Measurements from ENCODE around the gene CITED4. TPM values are rescaled to one million over a fixed set of nuclear protein-coding genes. Genes with fewer than 3 reads are reported as not detected.

The CITED4 gene
- total RNA-seq, 1 donor from 2014 or later = 14.1 TPM

DNA sequence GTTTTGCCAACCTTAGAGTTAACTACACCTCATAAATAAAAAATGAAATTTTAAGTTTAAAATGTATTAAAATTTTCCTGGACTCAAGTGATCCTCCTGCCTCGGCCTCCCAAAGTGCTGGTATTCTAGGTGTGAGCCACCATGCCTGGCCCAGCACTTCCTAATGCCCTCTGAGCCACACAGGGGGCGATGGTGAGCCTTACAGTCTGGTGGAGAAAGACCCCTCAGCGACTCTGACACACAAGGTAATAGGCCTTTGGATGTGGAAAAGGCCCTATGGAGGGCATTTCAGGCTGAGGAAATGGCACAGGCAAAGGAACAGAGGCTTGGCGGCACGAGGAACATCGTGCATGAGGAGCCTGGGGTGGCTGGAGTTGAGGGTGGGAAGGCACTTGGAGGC is 6.7 kb downstream of the CITED4 start:
- intact Hi-C loops (cut with micrococcal nuclease) = no loop called here

DNA sequence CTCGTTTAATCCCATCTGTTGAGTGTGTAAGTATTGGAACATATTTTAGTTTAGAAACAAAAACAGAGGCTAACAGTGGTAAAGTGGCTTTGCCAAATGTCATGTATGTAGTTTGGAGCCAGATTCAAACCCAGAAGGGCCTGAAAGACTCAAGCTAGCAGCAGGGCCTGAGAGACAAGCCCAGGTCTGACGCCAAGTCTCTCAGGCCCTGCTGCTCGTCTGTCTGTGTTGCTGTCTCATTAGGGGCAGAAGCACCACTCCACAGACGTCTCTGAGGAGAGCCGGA is 8.3 kb downstream of the CITED4 start:
- intact Hi-C loops (cut with micrococcal nuclease) = no loop called here

GRCh38 chr1:40853113-40853884 is 8.9 kb downstream of the CITED4 start:
- intact Hi-C loops (cut with micrococcal nuclease) = no loop called here

GRCh38 chr1:40851643-40852042 is 10.5 kb downstream of the CITED4 start:
- intact Hi-C loops (cut with micrococcal nuclease) = loop anchor here (2.0 kb wide), 1 partner anchor 161 kb away; the partner anchor contains the start of gene NFYC

- intact Hi-C loops (cut with micrococcal nuclease) = loop anchor here (1.0 to 2.0 kb wide), 6 partner anchors 12 to 238 kb away; partner anchors contain the start of genes CITED4 and NFYC
Observed at GRCh38 chr1:40849801-40850592, 12.2 kb downstream of the CITED4 start.

GRCh38 chr1:40848530-40849189 is 13.5 kb downstream of the CITED4 start:
- intact Hi-C loops (cut with micrococcal nuclease) = no loop called here

- intact Hi-C loops (cut with micrococcal nuclease) = no loop called here
Observed at GRCh38 chr1:40847023-40847745, 15.0 kb downstream of the CITED4 start.

GRCh38 chr1:40845895-40846294 is 16.3 kb downstream of the CITED4 start:
- intact Hi-C loops (cut with micrococcal nuclease) = loop anchor here (2.0 kb wide), 1 partner anchor 17 kb away; the partner anchor contains the start of gene CITED4

- intact Hi-C loops (cut with micrococcal nuclease) = loop anchor here (2.0 kb wide), 1 partner anchor 18 kb away; the partner anchor contains the start of gene CITED4
Observed at GRCh38 chr1:40844887-40845878, 17.0 kb downstream of the CITED4 start.

- intact Hi-C loops (cut with micrococcal nuclease) = loop anchor here (2.0 kb wide), 1 partner anchor 19 kb away; the partner anchor contains the start of gene CITED4
Observed at GRCh38 chr1:40844079-40844478, 18.1 kb downstream of the CITED4 start.

DNA sequence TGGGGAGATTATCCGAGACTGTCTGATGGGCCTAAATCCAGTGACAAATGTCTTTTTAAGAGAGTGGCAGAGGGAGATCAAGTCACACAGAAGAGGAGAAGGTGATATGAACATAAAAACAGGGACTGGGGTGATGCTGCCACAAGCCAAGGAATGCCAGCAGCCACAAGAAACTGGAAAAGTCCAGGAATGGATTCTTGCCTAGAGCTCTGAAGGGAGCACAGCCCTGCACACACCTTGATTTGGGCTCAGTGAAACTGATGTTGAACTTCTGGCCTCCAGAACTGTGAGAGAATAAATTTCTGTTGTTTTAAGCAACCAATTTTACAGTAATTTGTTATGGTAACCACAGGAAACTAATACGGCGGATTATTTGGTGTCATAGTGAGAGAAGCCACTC is 19.5 kb downstream of the CITED4 start:
- intact Hi-C loops (cut with micrococcal nuclease) = no loop called here

DNA sequence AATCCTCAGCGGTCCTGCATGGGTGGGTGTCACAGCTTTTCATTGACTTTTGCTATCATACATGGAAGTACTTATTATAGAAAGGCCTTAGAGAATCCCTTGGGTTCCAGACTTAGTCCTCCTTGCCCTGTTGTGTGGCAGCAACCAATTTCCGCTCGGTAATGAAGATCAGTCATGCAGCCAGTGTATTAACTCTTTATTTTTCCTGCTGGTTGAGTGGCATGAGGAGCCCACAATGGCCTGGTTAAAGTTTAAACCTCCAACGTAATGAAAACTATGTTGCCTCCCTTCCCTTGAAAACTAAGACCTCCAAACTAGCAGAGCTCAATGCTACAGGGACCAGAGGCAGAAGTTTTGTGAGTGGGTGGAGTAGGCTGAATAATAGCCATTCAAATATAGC is 20.0 kb downstream of the CITED4 start:
- intact Hi-C loops (cut with micrococcal nuclease) = no loop called here

DNA sequence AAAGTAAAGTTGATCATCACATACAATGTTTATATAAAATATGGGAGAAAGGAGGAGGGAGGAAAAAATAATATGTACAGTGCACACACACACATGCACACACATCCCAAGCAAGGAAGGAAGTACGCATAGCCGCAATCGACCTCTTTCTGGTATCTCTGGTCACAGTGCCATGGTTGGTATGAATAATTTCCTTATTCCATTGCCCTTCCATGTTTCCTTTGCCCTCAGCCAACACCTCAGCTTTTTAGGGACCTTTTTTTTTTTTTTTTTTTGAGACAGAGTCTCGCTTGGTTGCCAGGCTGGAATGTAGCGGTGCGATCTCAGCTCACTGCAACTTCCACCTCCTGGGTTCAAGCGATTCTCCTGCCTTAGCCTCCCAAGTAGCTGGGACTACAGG is 20.6 kb downstream of the CITED4 start:
- intact Hi-C loops (cut with micrococcal nuclease) = loop anchor here (2.0 kb wide), 1 partner anchor 23 kb away; no protein-coding TSS in a partner anchor

DNA sequence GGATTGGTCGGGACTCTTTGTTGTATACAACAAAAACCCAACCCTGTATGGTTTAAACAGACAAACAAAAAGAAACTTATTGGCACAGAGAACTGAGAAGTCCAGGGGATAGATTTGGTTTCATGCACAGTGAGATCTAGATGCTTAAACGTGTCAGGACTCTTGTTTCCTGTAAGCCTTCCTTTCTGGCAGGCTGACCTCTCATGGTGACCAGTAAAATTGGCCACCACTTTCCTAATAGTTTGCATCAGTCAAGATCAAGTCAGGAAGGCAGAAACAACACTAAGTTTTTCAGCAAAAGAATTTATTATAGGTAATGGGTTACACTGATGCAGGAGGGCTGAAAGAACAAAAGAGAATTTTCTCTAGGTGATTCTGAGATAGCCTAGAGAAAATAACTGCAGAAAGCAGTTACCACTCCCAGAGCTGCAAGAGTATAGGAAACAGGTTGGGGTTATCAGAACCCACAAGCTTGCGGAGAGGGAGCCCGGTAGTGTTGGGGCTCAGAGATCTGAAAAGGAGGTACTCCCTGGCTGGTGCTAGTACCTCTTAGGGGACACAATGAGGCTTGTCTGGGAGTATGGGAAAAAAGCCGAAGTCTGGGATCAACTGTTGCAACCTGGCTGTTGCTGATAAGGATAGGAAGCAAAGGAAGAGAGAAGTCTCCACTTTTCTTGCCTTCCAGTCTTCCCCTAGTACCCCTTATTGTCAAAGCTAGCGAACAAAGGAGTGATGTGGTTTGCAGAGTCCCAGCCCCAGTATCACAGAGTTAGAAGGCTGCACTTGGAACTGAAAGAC is 21.4 kb downstream of the CITED4 start:
- intact Hi-C loops (cut with micrococcal nuclease) = loop anchor here (2.0 kb wide), 1 partner anchor 22 kb away; no protein-coding TSS in a partner anchor

GRCh38 chr1:40839943-40840335 is 22.2 kb downstream of the CITED4 start:
- intact Hi-C loops (cut with micrococcal nuclease) = loop anchor here (2.0 kb wide), 1 partner anchor 21 kb away; no protein-coding TSS in a partner anchor

DNA sequence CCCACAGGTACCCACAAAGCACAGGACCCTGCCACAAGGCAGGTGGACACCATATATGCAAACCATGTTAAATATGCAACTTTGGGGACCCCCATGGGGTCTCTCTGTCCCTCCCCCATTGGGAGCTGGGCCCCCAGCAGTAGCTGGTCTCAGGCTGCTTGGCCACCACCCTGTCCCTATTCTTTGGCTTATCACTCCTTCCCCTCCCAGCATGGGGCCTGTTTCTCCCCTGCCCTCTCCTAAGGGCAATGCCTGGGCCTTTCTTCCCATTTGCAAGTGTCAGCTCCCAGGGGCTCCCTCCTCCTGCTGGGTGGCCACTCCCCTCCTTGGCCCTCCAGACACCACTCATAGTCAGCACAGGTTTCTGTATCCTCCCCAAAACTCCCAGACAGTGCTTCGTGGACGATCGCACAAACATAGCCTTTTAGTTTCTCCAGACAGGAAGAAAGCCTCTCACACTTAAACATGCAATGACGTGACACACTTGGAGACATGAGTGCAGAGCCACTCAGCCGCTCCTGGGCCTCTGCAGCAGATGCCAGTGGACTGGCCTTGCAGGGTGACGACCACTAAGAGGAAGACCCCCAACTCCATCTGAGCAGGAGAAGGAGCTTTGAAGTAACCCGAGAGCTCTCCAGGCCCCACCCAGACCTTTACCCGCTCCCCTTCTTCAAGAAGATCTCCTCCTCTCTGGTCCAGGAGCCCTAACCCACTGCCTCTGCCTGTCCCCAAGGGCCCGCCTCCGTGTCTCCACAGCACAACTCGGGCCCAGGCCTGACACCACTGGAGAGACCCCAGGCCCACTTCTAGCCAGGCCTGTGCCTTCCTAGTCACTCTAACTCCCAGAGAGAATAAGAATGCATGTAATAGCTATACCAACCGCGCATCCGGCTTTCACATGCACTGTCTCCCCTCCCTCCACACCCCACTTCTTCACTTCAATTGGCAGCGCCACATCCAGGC is 22.9 kb downstream of the CITED4 start:
- intact Hi-C loops (cut with micrococcal nuclease) = no loop called here

DNA sequence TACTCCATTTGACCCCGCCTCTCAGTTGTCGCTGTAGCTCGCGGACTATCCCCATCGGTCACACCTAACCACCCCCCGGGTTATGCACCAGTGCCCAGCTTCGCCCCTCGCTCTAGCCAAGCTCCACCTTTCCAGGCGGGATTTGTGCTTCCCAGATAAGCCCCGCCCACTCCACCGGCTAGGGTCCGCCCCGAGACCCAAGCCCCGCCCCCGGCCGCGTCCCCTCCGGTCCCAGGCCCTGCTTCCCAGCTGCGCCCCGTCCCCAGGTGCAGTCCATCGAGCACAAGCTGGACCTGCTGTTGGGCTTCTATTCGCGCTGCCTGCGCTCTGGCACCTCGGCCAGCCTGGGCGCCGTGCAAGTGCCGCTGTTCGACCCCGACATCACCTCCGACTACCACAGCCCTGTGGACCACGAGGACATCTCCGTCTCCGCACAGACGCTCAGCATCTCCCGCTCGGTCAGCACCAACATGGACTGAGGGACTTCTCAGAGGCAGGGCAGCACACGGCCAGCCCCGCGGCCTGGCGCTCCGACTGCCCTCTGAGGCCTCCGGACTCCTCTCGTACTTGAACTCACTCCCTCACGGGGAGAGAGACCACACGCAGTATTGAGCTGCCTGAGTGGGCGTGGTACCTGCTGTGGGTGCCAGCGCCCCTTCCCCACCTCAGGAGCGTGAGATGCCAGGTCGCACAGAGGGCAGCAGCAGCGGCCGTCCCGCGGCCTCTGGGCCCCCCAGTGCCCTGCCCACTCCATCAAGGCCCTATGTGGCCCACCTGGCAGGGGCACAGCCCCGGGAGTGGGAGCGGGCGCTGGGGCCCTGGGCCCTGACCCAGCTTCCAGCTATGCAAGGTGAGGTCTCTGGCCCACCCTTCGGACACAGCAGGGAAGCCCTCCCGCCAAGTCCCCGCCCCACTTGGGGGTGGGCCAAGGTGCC is 23.9 kb downstream of the CITED4 start:
- intact Hi-C loops (cut with micrococcal nuclease) = no loop called here

Data from T-helper 1 cell treated with Interleukin-12 subunit alpha and Interleukin-12 subunit beta and Interleukin-4 antibody, amounts not matched to agents 30 ng/mL and 1 ng/mL, for 36 hours (primary cell).